Medulla oblongata (tissue), 1 donor: ENCODE measurements around the gene COTL1.
A peak's percentile ranks its signal among the peaks of the same experiment; 100 is the strongest.
"Not testable (repeated sequence)": the region's sequence is repeated elsewhere in the genome, so short reads cannot be mapped to it uniquely, and the experiment has no call there.

Experiments
- DNase-seq: peaks from one replicate; pipeline ENCODE4 v3.0.0-alpha.2; 2015; ENCODE audit errors: extremely low spot score

COTL1 gene

DNA sequence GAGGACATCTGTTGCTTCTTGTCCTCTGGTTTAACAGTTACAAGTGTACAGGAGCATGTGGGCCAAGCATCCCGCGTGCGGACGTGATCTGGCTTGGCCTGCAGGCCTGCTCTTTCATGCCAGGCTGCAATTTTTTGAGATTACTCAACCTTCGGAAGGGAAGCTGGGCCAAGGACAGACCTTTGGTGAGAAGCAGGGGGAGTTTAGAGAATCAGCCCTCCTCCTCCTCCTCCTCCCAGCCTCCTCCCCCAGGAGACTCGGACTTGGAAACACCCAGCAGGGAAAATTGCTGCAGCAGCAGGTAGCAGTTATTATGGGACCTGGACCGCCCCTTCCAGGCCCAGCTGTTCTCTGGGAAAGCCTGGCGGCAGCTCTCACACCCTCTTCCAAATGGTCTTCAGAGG is 25.3 kb upstream of the COTL1 start:
- DNase-seq: no peak

- no peak for DNase-seq
Measured at GRCh38 chr16:84641643-84642358, 23.9 kb upstream of the COTL1 start.

DNA sequence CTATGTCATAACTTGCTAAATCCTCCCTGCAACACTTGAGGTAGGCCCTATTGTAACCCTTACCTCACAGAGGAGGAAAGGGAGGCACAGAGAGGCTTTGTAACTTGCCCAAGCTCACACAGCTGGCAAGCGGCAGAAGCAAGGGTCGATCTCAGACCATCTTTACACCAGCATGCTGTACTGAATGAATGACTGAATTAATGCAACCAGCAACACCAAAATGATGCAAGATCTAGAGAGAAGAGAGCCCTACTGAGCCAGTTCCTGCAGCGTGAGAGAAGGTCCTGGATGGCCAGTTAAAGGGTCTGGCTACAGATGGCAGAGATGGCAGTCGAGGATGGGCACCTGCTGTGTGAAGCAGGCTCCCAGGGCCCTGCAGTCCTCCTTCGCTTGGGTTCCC is 22.3 kb upstream of the COTL1 start:
- DNase-seq: no peak

DNA sequence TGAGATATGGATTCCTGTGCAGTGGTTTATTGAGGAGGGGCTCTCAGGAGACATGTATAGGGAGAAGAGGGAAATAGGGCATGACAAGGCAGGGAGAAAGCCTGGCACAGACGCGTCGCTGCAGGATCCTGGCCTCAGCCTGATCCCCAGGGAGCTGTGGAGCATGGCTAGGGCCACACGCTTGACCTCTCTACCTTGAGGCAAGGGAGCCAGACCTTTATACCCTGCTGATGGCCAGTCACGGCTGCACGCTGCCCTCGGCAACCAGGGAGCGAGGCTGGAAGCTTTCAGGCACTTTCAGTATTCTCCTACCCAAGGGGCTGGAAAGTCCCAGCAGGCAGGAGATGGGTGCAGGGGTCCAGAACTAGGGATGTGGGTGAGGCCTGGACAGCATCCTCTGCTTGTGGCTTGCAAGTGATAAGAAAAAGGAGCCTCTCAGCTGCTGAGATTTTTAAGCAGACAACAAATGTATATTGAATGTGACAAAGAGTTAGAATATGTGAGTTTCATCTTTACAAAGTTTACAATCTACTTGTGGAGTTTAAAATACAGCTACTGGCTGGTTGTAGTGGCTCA is 20.4 kb upstream of the COTL1 start:
- DNase-seq: no peak

GRCh38 chr16:84637709-84638108 is 19.8 kb upstream of the COTL1 start:
- DNase-seq: no peak

DNA sequence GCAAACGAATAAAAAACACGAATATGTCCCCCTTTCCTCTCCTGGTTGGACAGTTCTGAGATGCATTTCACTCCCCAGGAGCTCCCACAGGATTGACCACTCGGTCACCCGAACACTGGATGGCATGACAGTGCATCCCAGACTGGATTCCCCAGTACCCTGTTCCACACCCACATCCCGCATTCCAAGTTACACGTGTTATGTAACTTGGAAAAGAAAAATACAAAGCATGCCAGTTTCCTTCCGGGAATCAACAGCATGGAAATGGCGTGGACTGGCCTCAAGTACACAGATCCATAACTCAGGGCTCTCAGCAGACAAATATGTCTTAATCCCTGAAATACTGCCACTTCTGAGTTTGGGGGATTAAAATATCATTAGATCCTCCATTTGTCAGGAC is 17.8 kb upstream of the COTL1 start:
- DNase-seq: no peak

GRCh38 chr16:84633622-84634021 is 15.7 kb upstream of the COTL1 start:
- DNase-seq: no peak

- not testable (repeated sequence) for DNase-seq
Measured at GRCh38 chr16:84632862-84633261, 15.0 kb upstream of the COTL1 start.

DNA sequence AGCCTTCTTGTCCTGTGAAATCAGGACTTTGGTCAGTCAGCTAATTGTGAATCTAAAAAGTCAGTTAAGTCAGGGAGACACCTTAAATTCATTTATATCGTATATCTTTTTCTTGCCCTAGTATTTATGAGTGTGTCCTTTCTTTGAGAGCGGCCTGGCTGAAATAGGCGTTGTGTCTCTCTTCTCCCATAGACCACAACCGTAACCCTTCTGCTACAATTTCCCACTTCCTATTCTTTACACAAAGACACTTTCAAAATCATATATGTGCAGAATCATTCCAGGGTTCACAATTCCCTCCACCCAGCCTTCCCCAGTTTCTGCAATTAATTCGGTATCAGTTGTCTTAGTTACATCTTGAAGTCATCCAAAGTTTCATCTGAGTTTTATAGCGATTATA is 14.0 kb upstream of the COTL1 start:
- DNase-seq: no peak

- no peak for DNase-seq
Measured at GRCh38 chr16:84631153-84631466, 13.2 kb upstream of the COTL1 start.

GRCh38 chr16:84630446-84631152 is 12.7 kb upstream of the COTL1 start:
- no peak for DNase-seq

DNA sequence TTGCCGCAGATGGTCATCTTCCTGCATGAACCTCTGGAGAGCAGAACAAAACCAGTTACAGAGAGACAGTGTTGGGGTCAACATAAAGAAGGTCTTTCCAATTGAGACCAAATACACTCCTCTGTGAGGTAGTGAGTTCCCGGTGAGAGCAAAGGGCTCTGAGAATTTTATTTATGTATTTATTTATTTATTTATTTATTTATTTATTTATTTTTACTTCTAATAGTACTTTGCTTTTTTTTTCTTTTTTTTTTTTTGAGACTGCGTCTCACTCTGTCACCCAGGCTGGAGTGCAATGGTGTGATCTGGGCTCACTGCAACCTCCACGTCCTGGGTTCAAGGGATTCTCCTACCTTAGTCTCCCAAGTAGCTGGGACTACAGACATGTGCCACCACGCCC is 12.1 kb upstream of the COTL1 start:
- no peak for DNase-seq

- no peak for DNase-seq
Measured at GRCh38 chr16:84629580-84629979, 11.7 kb upstream of the COTL1 start.

DNA sequence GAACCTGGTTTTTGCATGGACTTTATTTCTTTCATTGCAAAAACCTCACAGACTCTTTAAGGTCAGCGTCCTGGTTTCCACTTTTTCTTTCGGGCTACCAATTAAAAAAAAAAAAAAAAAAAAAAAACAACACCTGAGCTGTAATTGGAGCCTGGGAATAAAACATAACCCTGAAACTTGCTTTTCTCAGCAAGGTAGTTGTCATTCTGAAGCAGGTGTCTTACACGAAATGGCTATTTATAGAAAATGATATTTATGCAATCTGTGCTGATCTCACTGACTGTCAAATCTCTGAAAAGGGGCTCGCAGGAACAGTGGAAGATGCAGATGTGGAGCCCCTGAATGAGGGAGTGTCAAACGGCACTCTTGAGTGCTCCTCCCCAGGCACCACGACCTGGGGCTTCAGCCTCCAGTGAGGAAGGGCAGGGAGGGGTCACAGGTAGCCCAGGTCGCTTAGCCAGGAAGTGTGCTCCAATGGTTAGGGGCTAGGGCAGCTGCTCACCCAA is 10.4 kb upstream of the COTL1 start:
- no peak for DNase-seq

DNA sequence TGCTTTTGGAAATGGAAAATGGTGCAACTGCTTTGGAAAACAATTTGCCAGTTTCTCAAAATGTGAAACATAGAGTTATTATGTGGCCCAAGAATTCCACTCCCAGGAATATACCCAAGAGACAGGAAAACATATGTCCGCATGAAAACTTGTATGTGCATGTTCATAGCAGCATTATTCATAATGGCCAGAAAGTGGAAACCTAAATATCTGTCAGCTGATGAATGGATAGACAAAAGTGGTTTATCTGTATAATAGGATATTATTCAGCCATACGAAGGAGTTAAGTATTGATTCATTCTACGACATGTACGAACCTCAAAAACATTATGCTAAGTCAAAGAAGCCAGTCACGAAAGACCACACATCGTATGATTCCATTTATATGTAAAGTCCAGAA is 7.7 kb upstream of the COTL1 start:
- DNase-seq: no peak

GRCh38 chr16:84620913-84621312 is 3.0 kb upstream of the COTL1 start:
- DNase-seq: not testable (repeated sequence)

DNA sequence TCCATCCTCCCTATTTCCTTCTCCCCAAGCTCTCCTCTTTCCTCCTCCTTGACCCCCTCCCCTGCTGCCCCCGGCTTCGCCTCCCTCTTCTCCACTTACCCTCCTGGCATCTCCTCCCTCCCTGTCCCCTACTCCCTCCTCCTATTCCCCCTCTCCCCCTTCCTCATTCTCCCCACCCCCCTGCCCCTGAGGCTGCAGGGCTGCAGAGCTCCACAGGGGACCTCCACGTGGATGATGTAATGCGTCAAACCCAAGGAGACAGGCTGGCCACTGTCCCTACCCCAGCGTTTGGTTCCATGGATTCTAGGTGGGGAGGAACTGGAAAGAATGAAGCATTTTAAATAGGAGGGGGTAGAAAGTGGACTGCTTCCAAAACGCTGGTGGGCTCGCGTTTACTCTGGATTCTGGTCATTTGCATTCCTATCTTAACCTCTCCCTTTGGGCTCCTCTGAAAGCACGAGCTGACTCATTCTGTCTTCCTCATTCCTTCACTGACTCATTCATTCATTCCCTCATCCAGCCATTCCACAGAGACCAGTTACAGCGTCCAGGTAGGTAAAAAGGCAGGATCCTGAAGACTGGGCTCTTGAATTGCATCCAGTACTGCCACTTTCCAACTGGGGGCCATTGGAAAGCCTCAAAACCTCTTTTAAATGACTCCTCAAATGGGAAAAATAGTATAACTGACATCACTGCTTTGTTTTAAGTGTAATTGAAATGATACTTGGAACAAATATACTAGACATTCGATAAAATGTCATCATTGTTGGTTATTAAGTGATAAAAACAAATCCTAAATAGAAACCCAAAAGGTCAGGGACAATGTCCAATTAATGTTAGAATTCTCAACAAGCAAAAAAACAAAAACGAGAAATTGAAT is 943 bp upstream of the COTL1 start:
- no peak for DNase-seq

GRCh38 chr16:84617041-84617790 is 662 bp downstream of the COTL1 start:
- no peak for DNase-seq

- no peak for DNase-seq
Measured at GRCh38 chr16:84616515-84616914, 1.4 kb downstream of the COTL1 start.

DNA sequence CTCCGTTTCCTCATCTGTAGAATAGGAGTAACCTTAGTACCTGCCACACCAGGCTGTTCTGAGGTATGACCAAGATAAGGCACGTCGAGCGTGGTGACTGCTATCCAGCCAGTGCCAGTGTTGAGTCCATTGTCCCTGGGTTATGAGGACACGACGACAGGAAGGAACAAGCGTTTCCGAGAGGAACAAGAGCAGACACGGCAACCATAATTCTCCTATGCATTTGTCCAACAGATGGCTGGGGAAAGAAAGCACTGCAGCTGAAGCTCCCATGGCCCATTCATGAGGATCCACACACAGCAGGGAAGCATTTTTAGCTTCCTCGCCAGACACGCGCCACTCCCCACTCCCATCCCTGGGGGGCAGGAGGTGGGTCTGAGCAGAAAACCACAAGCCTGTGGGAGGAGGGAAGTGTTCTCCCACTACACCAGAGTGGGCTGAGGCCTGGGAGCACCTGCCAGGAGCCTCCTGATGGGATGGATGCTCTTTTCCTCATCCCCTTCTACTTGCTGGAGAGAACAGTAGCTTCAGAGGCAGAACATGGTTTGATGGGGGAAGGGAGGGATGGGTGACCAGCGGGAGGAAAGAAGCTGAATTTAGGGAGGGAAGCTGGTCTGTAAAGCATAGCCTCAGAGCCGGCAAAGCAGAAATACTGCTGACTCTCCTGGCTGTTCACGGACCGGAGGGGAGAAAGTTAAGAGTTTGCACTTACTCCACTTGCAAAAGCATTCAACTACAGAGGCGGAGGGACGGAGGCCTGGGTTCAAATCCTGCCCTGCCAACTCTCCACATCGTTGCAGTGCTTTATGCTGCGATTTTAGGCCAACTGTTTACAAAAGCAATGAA is 2.7 kb downstream of the COTL1 start:
- peak; percentile 25 for DNase-seq

DNA sequence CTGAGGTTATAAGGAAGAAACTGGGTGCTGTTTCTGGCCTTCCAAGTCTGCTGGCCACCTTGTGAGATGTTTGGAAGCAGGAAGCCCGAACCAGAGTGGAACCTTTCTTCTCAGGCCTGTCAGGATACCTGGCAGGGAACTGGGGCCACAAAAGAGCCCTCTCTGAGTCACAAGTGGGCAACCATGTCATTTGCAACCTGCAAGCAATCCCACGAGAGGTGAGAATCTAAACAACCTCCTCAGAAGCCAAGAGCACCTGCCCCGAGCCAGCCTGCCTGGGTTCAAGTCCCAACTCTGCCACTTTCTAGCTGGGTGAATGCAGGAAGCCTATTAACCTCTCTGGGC is 3.3 kb downstream of the COTL1 start:
- no peak for DNase-seq
